ENCODE results near the gene C5orf34.
"Not testable (repeated sequence)": the region's sequence is repeated elsewhere in the genome, so short reads cannot be mapped to it uniquely, and the experiment has no call there.

Gene C5orf34, protein sequence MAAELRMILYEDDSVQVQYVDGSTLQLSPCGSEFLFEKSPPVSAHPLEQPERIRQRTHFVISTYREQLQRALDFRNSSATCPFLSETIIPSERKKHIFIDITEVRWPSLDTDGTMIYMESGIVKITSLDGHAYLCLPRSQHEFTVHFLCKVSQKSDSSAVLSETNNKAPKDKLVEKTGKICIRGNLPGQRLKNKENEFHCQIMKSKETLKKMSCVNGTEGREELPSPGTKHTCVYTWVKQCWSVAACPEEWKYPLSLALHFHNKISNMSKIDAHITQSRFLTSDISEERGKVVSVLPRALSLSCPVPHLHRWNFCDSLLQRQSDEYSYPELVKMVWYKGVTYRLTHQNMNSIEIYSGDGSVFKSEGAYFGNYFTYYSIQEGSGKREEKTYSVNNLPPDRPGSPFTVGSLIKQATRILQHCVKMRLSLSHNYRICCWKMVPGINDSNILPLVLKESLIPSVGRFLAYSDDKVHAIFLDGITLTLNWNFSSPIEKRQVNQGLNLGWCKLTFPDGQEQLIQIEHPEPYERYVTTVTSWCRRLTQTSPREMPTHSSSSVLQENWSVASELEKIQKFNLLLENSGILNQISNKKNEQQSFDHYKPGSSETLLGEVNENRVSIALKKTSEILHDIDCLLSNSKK

DNA sequence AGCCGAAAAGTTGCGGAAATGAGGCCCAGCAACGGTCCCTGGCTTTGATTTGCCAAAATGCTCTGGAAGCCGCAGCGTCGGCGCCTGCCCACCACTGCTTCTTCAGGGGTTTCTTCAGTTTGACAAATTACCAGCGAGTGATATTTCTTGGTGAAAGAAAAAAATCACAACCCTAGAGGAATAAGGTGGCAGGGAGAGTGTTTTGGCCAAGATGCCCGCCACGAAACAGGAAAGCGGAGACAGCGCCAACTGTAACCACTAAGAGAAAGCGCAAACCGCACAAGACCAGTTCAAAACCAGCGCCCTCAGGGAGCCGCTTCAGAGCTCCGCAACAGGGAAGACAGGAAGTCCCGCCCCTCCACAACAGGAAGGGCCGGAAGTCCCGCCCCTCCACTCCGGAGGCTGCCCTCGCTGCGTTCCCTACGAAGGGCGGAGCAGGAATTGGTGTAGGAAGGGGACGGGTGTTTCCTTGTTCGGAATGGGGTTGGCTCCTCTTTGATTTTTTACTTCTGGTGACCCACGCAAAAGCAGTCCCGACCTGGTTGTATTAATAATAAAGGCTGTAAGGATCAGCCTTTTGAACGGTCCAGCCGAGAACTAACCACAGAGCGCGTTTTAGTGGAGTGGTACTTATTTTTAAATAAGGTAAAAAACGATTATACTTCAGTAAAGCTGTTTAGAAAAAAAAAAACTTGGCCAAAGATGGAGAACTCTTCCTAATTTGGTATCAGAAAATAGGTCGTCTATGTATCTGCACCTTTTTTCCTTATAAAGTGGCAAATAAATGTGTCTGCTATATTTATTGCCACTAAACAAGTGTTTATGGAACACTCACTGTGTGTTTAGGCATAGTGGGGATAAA lies at the start of gene C5orf34:
TSS of gene C5orf34 (minus strand) at position 333 of the 862 bp plus-strand sequence. CDS start 5,809 bp downstream, outside the sequence.
- peak; percentile 96 for DNase-seq (ENCODE audit: low read depth)

DNA sequence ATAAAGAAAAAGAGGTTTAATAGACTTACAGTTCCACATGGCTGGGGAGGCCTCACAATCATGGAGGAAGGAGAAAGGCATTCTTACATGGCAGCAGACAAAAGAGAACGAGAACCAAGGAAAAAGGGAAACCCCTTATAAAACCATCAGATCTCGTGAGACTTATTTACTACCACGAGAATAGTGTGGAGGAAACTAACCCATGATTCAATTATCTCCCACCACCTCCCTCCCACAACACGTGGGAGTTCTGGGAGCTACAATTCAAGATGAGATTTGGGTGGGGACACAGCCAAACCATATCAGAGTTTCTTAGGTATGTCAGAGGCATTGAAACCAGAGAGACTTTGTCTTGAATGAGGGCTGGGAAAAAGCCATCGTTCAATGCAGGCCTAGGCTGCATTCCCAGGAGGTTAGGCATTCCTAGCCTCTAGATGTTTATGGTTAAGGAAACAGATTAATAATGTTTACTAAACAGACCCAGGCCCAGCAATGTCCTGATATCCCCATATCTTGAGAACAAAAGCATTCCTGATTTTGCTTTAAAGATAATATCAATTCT lies 49.4 kb upstream of the C5orf34 start:
- DNase-seq (ENCODE audit: low read depth): no peak

DNA sequence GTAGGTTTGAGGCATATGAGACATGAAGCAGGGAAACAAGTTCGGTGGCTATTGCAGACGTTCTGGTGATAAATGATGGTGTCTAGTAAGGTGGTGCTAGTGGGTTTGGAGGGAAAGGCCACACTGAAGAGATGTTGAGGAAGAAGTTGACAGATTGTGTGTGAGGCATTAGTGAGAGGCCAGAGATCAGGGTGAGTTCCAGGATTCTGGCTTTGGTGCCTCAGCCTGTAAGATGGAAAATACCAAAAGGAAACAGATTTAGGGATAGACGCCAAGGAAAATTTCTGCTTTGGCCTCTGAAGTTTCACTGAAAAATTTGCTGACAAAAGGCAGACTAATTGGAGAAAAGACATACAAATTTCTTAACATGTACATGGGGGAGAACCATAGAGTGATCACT lies 48.4 kb upstream of the C5orf34 start:
- DNase-seq (ENCODE audit: low read depth): no peak

DNA sequence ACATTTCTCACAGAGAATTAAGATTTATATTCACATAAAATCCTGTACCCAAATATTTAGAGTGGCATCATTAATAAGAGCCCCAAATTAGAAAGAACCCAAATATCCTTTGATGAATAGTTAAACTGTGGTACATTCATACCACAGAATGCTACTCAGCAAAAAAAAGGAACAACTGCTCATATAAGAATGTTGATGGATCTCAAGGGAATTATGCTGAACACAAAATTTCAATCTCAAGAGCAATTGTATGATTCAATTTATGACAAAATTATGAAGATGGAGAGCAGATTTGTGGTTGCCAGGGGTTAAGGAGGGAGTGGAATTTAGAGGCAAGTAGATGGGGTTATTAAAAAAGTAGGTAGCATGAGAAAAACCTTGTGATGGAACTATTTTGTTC lies 46.4 kb upstream of the C5orf34 start:
- no peak for DNase-seq (ENCODE audit: low read depth)

DNA sequence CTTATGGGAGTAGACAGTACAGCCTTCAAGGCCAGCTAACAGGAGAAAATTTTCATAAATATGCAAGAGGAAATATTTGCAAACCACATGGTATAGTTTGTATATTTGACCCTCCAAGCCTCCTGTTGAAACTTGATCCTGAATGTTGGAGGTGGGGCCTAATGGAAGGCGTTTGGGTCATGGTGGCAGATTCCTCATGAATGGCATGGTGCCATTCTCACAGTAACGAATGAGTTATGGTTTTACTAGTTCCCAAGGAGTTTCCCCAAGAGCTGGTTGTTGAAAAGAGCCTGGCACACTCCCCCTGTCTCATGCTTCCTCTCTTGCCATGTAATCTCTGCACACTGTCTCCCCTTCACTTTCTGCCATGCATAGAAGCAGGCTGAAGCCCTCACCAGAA lies 45.2 kb upstream of the C5orf34 start:
- peak; percentile 73 for DNase-seq (ENCODE audit: low read depth)

DNA sequence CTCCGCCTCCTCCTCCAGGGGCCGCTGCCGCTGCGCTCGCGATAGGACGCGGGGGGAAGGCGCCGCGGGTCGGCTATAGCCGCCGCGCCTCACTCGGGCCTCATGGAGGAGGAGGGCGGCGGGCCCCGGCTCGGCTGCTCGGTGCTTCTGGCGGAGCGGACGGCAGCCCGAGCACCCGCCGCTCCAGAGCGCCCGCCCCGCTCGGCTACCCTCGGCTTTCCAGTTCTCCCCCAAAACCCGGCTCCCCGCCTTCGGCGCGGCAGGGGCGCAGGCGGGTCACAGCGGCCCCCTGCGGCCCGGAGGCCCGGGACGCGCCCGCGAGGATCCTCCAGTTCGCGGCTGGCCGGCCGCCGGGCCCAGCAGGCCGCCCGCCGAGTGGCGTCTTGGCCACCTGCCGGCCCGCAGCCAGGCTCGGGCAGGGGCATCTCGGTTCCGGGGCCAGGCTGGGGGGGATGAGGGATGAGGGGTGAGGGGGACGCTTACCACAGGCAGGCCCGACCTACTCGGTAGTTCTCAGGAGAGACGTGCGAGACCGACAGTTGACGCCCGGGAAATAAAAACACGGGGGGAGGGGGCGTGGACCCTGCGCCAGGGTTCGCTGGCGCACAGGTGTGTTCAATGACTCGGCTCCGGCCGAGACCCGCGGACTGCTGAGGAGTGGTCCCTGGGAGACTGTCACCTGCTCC lies 42.1 kb upstream of the C5orf34 start, which contains the start of gene PAIP1:
TSS of gene PAIP1 (minus strand) at position 221 of the 686 bp plus-strand sequence. CDS start 231 bp downstream, outside the sequence.
- DNase-seq (ENCODE audit: low read depth): peak; percentile 89

DNA sequence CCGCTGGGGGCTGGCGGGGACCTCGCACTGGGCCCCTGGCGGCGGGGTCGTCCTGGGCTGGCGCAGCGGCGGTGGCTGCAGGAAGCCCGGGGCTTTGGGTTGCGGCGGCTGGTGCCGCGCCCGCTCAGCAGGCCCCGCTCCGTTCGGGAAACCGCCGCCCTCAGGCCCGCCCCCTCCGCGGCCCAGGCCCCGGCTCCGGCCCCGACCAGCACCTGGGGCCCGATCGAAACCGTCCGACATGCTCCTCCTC lies 41.6 kb upstream of the C5orf34 start:
- not testable (repeated sequence) for DNase-seq (ENCODE audit: low read depth)

DNA sequence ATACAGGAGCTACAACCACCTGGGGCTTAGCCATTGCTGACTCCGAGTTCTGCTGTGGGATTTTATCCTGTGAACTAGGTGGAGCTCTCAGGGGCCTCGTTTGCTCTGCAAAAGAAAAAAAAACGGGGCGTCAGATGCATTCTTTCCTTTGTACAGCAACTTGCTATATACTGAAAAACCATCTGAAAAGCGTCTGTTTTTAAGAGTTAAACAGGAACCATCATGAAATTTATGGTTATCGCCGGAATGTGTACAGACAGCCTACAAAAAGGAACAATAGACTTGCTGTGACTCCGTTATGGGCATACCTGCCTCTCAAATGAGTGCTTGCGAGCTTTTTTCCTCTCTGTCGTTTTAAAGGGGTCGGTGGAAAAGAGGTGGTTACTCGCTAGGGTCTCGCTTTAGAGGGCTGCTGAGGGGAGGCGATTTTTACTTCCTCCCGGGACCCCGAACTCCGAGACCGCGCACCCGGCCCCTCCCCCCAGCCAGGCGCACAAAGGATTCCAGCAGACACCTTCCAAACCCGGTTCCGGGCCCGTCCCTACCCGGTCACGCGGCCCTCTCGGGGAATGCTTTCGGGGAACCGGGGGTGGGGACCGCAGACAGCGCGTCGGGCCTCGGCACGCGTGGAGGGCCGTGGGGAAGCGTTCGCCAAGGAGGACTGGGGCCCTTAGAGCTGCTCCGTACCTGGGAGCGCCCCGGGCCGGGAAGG lies 41.1 kb upstream of the C5orf34 start:
- DNase-seq (ENCODE audit: low read depth): peak; percentile 42

DNA sequence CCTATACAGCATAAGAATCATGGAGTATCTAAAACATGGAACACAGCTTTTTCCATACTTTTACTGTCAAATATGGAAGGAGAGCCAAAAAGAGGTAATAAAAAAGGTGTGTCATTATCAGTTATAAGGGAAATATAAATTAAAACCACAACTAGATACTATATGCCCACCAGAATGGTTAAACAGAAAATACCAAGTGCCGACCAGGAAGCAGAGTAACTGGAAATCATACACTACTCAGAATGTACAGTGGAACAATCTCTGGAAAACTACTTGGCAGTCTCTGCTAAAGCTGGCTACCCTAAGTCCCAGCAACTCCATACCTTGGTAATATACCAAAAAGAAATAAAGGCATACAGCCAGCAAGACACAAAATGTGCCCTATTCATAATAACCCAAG lies 39.5 kb upstream of the C5orf34 start:
- DNase-seq (ENCODE audit: low read depth): no peak

DNA sequence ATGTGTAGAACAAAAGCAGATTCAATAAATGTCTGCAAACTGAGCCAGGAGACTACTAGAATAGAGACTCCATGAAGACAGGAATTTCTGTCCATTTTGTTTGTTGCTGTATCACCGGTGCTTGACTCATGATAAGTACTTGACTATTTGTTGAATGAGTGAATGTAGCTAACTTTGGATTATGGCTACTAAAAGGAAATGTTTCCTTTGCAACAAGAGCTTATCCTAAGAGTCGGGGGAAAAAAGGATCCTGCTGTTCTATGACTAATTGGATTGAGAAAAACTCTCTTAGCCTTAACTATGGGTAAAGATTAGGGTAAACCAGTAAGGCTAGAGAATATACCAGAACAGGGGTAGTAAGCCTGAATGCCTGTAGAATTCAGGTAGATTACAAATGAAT lies 38.4 kb upstream of the C5orf34 start:
- peak; percentile 63 for DNase-seq (ENCODE audit: low read depth)

DNA sequence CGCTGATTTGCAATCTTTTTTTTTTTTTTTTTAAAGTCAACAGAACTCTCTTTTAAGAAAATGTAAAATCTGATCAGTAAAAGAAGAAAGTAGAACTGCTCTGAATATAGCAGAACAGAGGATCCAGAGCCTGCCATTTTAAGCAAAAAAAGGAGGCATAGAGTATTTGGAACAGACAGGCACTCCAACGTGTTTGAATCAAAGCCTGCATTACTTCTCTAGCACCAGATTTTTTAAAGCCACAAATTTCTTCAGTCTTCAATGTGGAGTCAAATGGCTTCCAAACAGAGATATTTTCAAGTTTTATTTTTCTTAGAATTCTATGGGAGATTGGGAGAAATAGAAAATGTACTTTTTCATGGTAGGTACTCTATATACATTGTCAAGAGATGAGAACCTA lies 36.8 kb upstream of the C5orf34 start:
- no peak for DNase-seq (ENCODE audit: low read depth)

DNA sequence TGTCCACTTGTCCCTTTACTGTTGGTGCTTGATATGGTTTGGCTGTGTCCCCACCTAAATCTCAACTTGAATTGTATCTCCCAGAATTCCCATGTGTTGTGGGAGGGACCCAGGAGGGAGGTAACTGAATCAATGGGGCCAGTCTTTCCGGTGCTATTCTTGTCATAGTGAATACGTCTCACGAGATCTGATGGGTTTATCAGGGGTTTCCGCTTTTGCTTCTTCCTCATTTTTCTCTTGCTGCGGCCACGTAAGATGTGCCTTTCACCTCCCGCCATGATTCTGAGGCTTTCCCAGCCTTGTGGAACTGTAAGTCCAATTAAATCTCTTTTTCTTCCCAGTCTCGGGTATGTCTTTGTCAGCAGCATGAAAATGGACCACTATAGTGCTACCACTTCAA lies 34.3 kb upstream of the C5orf34 start:
- not testable (repeated sequence) for DNase-seq (ENCODE audit: low read depth)

DNA sequence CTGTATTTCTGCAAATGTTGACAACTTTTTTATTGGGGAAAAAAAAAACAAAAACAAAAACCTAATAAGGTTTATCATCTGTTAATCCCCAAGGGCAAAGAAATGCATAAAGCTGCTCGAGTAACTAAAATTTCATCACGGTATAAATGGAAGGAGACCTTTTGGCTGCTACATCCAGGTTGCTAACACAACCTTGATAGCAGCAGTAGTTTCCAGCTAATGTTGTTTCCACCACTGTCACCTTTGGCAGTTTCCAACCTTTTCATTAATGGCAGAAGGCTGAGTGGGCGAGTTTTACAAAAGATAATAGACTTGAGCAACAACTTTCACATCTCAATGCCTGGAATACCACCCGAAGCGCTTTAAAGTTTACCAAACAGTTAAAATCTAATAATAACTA lies 33.4 kb upstream of the C5orf34 start:
- no peak for DNase-seq (ENCODE audit: low read depth)

DNA sequence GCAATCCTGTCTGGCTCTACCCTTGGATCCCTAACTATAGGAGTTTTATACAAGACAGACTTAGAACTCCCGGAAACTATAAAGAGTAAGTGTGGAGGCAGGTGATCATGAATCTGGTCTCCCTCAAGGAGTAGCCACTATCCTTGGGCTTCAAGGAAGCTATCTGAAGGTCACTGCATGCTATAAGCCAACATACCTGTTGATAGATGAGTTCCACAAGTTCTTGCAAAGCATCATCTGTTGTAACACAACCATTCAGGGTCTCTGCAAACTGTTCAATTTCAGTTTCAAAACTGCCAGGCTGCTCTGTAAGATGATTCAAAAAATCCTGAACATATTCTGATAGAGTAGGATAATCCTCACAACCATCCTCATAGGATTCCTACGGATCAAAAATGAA lies 32.6 kb upstream of the C5orf34 start:
- no peak for DNase-seq (ENCODE audit: low read depth)

DNA sequence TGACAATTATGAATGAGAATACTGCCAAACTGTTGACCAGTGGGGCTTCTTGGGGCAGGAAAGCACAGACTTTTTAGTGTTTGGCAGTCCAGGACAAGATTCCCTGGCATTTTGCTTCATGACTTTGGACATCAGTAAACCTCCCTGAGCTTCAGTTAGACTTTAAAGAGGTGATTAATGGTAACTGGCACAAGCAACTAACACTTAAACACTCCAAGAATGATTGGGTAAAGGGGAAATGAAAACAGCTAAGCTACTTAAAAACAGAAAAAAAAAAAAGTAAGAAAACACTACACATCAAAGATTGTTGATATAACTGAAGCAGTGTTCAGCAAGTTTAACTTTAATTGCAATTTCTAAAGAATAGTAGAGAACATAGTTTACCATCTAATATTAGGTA lies 28.5 kb upstream of the C5orf34 start:
- peak; percentile 16 for DNase-seq (ENCODE audit: low read depth)

DNA sequence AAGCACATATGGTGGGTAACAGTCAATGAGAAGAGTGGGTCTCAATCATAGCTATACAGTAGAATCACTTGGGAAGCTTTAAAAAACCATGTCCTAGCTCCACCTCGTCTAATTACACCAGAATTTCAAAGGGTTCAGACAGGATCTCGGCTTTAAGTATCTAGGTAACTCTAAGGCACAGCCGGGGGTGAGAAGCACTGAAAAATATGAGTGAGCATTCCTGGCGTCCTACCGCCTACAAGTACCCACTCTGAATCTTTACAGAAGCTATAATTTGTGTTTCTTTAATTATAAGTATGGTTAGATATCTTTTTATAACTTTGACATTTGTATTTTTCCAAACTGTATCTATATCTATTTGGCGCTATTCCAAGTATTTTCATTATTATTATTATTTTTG lies 25.8 kb upstream of the C5orf34 start:
- DNase-seq (ENCODE audit: low read depth): no peak

DNA sequence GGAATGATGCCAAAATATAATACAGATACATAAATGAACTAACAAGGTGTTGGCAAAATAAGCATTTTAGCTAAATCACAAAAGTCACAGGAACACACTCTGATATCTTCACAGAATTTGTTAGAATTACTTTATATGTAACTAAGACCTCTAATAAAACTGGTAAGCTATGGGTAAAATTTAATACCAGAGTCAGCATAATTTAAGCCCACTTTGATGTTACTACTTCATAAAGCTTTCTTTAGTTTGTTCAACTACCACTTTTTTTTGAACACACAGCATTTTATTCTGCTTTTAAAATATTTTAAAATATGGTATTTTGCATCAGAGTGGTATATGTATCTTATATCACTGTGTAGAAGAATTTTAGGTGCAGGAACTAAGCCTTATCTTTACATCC lies 22.0 kb upstream of the C5orf34 start:
- DNase-seq (ENCODE audit: low read depth): no peak

DNA sequence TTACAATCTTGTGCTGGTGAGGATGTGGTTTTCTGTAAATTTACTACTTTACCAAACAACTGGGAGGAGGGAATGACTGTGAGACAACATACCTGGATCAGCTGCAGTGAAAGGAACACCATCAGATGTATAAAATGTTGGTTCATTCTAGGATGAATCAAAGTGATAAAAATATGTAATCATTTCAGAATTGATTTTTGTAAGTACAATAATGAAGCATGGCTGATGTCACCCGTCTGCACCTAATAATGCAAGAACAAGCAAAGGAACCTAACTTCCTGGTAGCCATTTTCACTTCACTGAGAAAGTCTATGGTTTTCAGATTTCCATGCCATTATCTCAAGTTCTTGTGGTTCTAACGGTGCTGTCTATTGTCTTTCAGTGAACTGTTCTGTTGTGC lies 18.7 kb upstream of the C5orf34 start:
- DNase-seq (ENCODE audit: low read depth): no peak

DNA sequence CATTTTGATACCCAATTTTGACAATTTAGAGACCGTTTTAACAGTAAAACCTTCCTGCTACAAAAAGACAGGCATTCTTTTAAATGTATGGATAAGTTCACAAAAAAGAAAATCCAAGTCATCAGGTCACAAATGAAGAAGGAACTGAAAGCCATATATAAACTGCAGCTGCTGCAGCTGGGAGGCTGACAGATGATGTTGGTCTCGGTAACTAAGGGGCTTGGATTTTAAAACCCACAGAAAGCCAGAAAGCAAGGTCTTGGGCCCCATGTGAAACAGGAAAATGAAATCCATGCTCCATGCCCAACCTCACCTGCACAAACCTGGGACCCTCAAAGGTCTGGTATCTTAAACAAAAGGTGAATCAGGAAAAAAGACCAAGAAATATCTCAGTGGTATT lies 15.7 kb upstream of the C5orf34 start:
- DNase-seq (ENCODE audit: low read depth): no peak

DNA sequence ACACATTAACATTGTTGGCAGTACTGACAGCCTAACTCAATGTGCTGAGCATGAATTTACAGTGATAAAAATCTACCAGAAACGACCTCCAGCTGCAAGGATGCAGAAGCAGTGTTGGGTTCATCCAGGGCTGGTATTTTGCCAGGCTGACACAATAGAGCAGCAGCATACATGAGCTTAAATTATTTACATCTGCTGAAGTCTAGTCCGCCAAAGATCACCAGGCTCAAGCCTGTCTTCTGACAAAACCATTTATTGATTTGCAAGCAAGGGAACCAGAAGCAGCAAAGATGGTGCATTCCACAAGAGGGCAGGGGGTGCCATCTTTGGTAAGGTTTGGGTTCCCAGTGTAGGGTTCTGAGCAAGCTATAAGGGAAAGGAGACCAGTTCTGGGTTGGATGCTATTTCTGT lies 8.7 kb upstream of the C5orf34 start:
- DNase-seq (ENCODE audit: low read depth): peak; percentile 3

DNA sequence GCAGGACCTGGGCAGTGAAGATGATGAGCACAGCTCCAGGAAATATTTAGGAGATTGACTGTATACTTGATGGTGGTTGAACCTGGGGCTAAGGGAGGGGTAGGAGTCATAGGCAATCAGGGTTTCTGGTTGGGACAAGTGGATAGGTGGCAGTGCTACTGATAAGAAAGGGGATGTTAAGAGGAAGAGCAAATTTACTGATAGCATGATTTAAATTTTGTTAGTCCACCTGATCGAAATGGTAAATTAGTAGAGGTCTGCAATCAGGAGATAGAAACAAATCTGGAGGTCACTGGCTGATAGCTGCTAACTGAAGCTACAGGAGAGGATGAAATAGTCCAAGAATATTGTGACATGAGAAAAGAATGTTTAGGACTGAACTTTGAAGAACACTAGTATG lies 5.7 kb upstream of the C5orf34 start:
- DNase-seq (ENCODE audit: low read depth): no peak
